T-cell (primary cell): ENCODE results near the gene TPP1. TPM values are rescaled to one million over a fixed set of nuclear protein-coding genes. Genes with fewer than 3 reads are reported as not detected.
A peak's percentile ranks its signal among the peaks of the same experiment; 100 is the strongest.

ENCODE experiments used
- ATAC-seq, 4 experiments: fragments of 200-7000 bp in 3 of 4; fragments of 150-1000 bp in 1 of 4; cut with Tn5 transposase; replicated peaks in 1 of 4; 1 replicate in 3 of 4; 2 replicates in 1 of 4; pipeline ENCODE4 v1.10.0; 2021; ENCODE audit warnings: moderate library complexity in 3 of 4, mild to moderate bottlenecking in 2 of 4, moderate number of reproducible peaks in 1 of 4
- CTCF ChIA-PET, 2 donors: fragments of 300-600 bp; sonication (Branson Sonifier 250); formaldehyde crosslinking; loops; one replicate each; lab custom pipeline; 2022; ENCODE audit warnings: antibody characterized with exemption in 2 of 2; lab: Charles Lee
- POLR2A ChIA-PET, 2 donors: fragments of 300-600 bp; sonication (Branson Sonifier 250); formaldehyde crosslinking; loops; one replicate each; lab custom pipeline; 2022; ENCODE audit warnings: antibody characterized with exemption in 2 of 2; lab: Charles Lee
- DNase-seq, 35 experiments: peaks; one replicate each; pipeline versions ENCODE4 v3.0.0 to v3.0.0-alpha.2; 2013 to 2023
- H3K27ac ChIP-seq: one replicate; pipeline ENCODE4 v1.5.1; 2013; ENCODE audit warnings: low read length
- H3K27me3 ChIP-seq, 2 experiments: replicated peaks in 1 of 2; 1 replicate in 1 of 2; 2 replicates in 1 of 2; pipeline versions ENCODE4 v1.6.1 to v1.7.0; 2013; ENCODE audit warnings: low read length in 1 of 2, mixed read lengths in 1 of 2; ENCODE audit not compliant: control insufficient read depth in 2 of 2, insufficient read depth in 2 of 2; ENCODE audit errors: extremely low read depth in 1 of 2
- H3K36me3 ChIP-seq, 2 donors: 1 replicate in 1 of 2; 2 replicates in 1 of 2; pipeline versions ENCODE4 v1.6.1 to v1.7.0; 2013; ENCODE audit warnings: low read length in 1 of 2; ENCODE audit not compliant: control insufficient read depth in 2 of 2, insufficient read depth in 1 of 2; ENCODE audit errors: extremely low read depth in 1 of 2
- H3K4me1 ChIP-seq, 2 experiments: 1 replicate in 1 of 2; 2 replicates in 1 of 2; pipeline versions ENCODE4 v1.6.1 to v1.7.0; 2013; ENCODE audit warnings: low read length in 2 of 2, mixed read lengths in 1 of 2; ENCODE audit not compliant: insufficient read depth in 2 of 2, control insufficient read depth in 1 of 2; ENCODE audit errors: extremely low read depth in 1 of 2
- H3K4me3 ChIP-seq, 2 donors: 1 replicate in 1 of 2; 2 replicates in 1 of 2; pipeline versions ENCODE4 v1.5.1 to v1.7.0; 2013; ENCODE audit warnings: mild to moderate bottlenecking in 2 of 2, low read length in 1 of 2, moderate library complexity in 1 of 2; ENCODE audit not compliant: control insufficient read depth in 1 of 2; ENCODE audit errors: extremely low read depth in 1 of 2
- H3K9me3 ChIP-seq: 2 replicates; pipeline ENCODE4 v1.7.0; 2013
- H3K27ac Mint-ChIP-seq, 2 donors: one replicate each; pipeline ENCODE4 v1.8.0; 2020 to 2021; ENCODE audit warnings: mild to moderate bottlenecking in 2 of 2, mixed read lengths in 2 of 2
- H3K27me3 Mint-ChIP-seq, 2 donors: one replicate each; pipeline ENCODE4 v1.8.0; 2021 to 2022; ENCODE audit warnings: mixed read lengths in 2 of 2
- H3K36me3 Mint-ChIP-seq: one replicate; pipeline ENCODE4 v1.8.0; 2021; ENCODE audit warnings: mixed read lengths
- H3K4me1 Mint-ChIP-seq, 3 donors: one replicate each; pipeline ENCODE4 v1.8.0; 2020 to 2022; ENCODE audit warnings: mixed read lengths in 3 of 3, mild to moderate bottlenecking in 1 of 3
- H3K4me3 Mint-ChIP-seq, 3 donors: one replicate each; pipeline ENCODE4 v1.8.0; 2020 to 2022; ENCODE audit warnings: mild to moderate bottlenecking in 3 of 3, mixed read lengths in 3 of 3, moderate library complexity in 3 of 3
- H3K9me3 Mint-ChIP-seq, 3 donors: one replicate each; pipeline ENCODE4 v1.8.0; 2020 to 2022; ENCODE audit warnings: mixed read lengths in 3 of 3
- WGBS: methylation state at CpG from one replicate; pipeline ENCODE4 v1.1.5; 2013; ENCODE audit warnings: missing lambda C conversion rate; ENCODE audit not compliant: insufficient coverage; 5-methylcytosine and 5-hydroxymethylcytosine counted together
- total RNA-seq, 35 experiments: library from RNA in 6 of 35; stranded (reverse) in 6 of 35; fragments of 120-200 nt in 1 of 35; gene quantifications; one replicate each; pipeline versions ENCODE4 v1.2.1 to v1.2.4 and lab custom pipeline; 2013 to 2026

TPP1 gene
- total RNA-seq, 5 donors from 2014 or later (not counting 1 experiment from before 2014, with no cell fraction given), result 67.4 to 168 (median 132) TPM

DNA sequence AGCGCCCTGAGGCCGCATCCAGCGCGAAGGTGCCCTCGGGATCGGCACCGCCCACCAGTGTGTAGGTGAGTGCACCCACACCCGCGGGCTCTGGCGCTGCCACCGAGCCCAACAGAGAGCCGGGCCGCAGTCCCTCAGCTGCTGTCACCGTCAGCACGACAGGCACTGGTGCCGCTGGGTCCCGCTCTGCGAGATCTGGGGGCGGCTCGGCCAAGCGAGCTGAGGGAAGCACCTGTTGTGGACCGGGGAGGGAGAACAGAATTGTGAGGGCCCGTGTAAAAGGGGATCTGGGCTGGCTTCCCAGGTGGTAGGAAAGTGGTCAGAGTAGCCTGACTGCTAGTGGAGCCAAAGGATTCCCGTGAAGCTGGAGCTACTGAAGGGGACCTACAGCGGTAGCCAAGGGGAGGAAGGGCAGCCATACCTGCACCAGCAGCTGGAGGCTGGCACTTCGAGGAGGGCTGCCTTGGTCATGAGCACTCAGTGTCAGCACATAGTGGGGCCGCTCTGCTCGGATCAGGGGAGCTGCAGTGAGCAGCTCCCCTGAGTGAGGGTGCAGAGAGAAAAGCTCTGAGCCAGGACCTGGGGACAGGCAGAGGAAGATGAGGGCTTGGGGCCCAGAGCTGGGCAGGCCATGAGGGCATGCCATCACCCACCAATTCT is 11.5 kb upstream of the TPP1 start:
- Mint-ChIP-seq H3K27me3 (no peaks in the 10 kb centered on the region), H3K4me1 (peaks cover 21 to 24% (median 21%) of the 10 kb centered on the region in 3 donors), H3K27ac (no peak overlapping the region), H3K4me3 (no peak overlapping the region), H3K9me3 (no peaks in the 10 kb centered on the region), H3K36me3 (peaks cover 6% of the 10 kb centered on the region)
- ATAC-seq, result no peak
- H3K27ac ChIP-seq, result no peak overlapping the region
- H3K9me3 ChIP-seq, result no peaks in the 10 kb centered on the region
- H3K27me3 ChIP-seq, result no peaks in the 10 kb centered on the region
- ChIA-PET CTCF (interaction anchor here in 1 of 2 donors (0.9 kb wide), 1 partner anchor 189 kb away, joined by 3 read pairs; no protein-coding TSS in a partner anchor), POLR2A (no interaction called here)
- 97% methylated on average over 27 of the region's 28 CpGs for WGBS
- H3K4me3 ChIP-seq, result no peak overlapping the region
- no peak for DNase-seq
- peaks cover 3 to 9% of the 10 kb centered on the region in 2 donors for H3K36me3 ChIP-seq
- peaks cover 0 to 10% of the 10 kb centered on the region in 2 experiments for H3K4me1 ChIP-seq

DNA sequence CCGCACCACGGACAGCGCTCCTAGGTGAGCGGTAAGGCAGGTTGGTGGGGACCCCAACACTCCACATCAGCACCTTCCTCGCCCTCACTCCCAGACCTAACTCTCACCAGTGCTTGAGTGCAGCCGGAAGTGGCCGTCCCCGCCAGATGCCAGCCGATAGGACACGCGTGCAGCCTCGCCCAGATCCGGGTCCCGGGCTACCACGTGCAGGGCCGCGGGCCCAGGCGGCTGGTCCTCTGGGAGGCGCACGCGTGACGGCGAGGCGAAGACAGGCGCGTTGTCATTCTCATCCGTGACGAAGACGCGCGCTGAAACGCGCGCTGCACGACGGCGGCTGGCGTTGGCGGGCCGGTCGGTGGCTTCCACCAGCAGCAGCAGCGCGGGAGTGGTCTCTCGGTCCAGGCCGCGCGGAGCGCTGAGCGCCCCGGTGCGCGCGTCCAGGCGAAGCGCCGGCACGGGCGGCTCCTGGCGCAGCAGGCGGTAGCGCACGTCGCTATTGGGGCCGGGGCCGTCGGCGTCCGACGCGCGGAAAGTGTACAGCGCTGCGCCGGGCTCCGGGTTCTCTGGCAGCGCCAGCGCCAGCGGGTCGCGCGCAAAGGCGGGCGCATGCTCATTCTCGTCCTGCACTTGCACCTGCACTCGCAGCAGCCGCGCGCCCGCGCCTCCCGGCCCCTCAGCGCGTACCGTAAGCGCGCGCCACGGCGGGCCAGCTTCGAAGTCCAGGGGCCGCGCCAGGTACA is 10.8 kb upstream of the TPP1 start:
- Histone ChIP-seq H3K9me3 (no peaks in the 10 kb centered on the region), H3K4me1 (peaks cover 0 to 10% of the 10 kb centered on the region in 2 experiments), H3K36me3 (peaks cover 8 to 9% of the 10 kb centered on the region in 2 donors), H3K4me3 (no peak overlapping the region), H3K27ac (no peak overlapping the region), H3K27me3 (no peaks in the 10 kb centered on the region)
- WGBS, result 98% methylated on average over 99 of the region's 102 CpGs
- Mint-ChIP-seq H3K4me3 (no peak overlapping the region), H3K27ac (no peak overlapping the region), H3K36me3 (peaks cover 6% of the 10 kb centered on the region), H3K4me1 (peaks cover 21 to 24% (median 21%) of the 10 kb centered on the region in 3 donors), H3K9me3 (no peaks in the 10 kb centered on the region), H3K27me3 (no peaks in the 10 kb centered on the region)
- ChIA-PET CTCF (no interaction called here), POLR2A (no interaction called here)
- no peak for DNase-seq
- no peak for ATAC-seq

DNA sequence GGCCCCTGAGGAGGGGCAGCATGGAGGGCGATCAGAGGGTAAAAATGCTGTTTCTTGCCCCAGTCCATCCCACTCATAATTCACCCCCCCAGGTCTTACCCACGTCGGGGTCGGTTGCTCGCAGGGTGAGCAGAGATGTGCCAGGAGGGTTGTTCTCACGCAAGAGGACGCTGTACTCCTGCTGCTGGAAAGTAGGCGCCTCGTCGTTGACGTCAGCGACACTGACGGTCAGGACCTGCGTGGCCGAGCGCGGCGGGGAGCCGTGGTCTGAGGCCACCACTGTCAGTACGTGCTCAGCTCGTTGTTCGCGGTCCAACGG is 10.3 kb upstream of the TPP1 start:
- peaks cover 21 to 24% (median 21%) of the 10 kb centered on the region in 3 donors for H3K4me1 Mint-ChIP-seq
- no peaks in the 10 kb centered on the region for H3K9me3 Mint-ChIP-seq
- H3K27me3 Mint-ChIP-seq, result no peaks in the 10 kb centered on the region
- ATAC-seq (no peak), DNase-seq (no peak)
- H3K4me3 Mint-ChIP-seq, result no peak overlapping the region
- Histone ChIP-seq H3K4me1 (peaks cover 0 to 10% of the 10 kb centered on the region in 2 experiments), H3K9me3 (no peaks in the 10 kb centered on the region), H3K27me3 (no peaks in the 10 kb centered on the region), H3K36me3 (peaks cover 8 to 9% of the 10 kb centered on the region in 2 donors), H3K27ac (no peak overlapping the region), H3K4me3 (no peak overlapping the region)
- H3K27ac Mint-ChIP-seq, result no peak overlapping the region
- CTCF ChIA-PET, result no interaction called here
- 94% methylated on average over 21 of the region's 24 CpGs for WGBS
- POLR2A ChIA-PET, result no interaction called here
- H3K36me3 Mint-ChIP-seq, result peaks cover 7% of the 10 kb centered on the region

DNA sequence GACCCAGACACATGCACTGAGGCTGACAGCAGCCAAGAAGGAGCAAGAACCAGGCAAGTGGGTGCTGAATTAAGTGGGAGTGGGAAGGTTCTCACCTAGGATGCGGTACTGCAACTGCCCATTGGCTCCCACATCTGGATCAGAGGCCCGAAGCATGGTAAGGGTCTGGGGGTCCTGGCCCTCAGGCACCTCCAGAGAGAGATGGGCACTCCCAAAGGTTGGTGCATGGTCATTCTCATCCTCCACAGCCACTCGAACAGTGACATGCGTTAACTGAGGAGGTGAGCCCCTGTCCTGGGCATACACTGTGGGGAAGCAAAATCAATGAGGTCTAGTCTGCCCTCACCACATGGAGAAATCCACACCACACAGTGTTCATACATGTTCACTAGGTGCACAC is 9.3 kb upstream of the TPP1 start:
- Mint-ChIP-seq H3K4me3 (no peak overlapping the region), H3K27ac (peak overlapping the region in 1 of 2 donors; percentile 79), H3K4me1 (peaks cover 21 to 24% (median 21%) of the 10 kb centered on the region in 3 donors), H3K36me3 (peaks cover 12% of the 10 kb centered on the region), H3K9me3 (no peaks in the 10 kb centered on the region), H3K27me3 (no peaks in the 10 kb centered on the region)
- no peak overlapping the region for H3K27ac ChIP-seq
- ChIA-PET POLR2A (no interaction called here), CTCF (no interaction called here)
- H3K9me3 ChIP-seq, result no peaks in the 10 kb centered on the region
- DNase-seq (no peak), ATAC-seq (no peak)
- H3K4me1 ChIP-seq, result peaks cover 0 to 10% of the 10 kb centered on the region in 2 experiments
- H3K4me3 ChIP-seq, result no peak overlapping the region
- peaks cover 8 to 9% of the 10 kb centered on the region in 2 donors for H3K36me3 ChIP-seq
- no peaks in the 10 kb centered on the region for H3K27me3 ChIP-seq
- WGBS, result 100% methylated on average over 1 of the region's 4 CpGs

DNA sequence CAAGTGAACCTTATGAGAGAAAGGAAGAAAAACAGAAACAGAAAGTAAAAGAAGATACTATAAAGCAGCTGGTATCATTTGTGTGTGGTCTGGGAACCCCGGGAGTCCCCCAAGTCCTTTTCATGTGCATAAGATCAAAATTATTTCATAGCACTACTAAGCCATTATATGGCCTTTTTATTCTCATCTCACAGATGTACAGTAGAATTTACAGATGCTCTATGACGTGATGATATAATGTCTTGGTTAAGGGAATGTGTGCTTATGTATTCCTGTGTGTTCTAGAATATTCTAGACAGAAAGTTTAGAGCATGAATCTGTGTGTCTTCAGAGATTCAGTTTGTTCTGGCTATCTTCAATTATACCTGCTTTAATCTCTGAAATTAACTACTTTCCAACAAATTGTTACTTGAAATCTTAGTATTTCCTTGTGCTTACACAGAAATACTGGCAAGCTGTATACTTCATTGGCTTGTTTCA is 8.6 kb upstream of the TPP1 start:
- no peak overlapping the region for H3K4me3 ChIP-seq
- ATAC-seq (peak in 3 of 4 experiments; percentile 43 to 92 (median 56)), DNase-seq (peak in 14 of 35 experiments; percentile 13 to 56 (median 32))
- H3K9me3 ChIP-seq, result no peaks in the 10 kb centered on the region
- H3K4me1 ChIP-seq, result peaks cover 0 to 10% of the 10 kb centered on the region in 2 experiments
- peak overlapping the region; percentile 44 for H3K27ac ChIP-seq
- Mint-ChIP-seq H3K36me3 (peaks cover 12% of the 10 kb centered on the region), H3K9me3 (no peaks in the 10 kb centered on the region), H3K4me1 (peaks cover 21 to 24% (median 21%) of the 10 kb centered on the region in 3 donors), H3K27me3 (no peaks in the 10 kb centered on the region), H3K27ac (peak overlapping the region; percentile 79 to 82), H3K4me3 (peak overlapping the region; percentile 31 to 62 (median 32))
- ChIA-PET CTCF (interaction anchor here in 1 of 2 donors (1.1 to 1.4 kb wide), 2 partner anchors 9 to 15 kb away, joined by 3 to 4 read pairs; partner anchors contain the start of gene TAF10), POLR2A (no interaction called here)
- H3K36me3 ChIP-seq, result peaks cover 11 to 12% of the 10 kb centered on the region in 2 donors
- H3K27me3 ChIP-seq, result no peaks in the 10 kb centered on the region
- no CpG with 5 or more reads among the region's 2 CpGs for WGBS

DNA sequence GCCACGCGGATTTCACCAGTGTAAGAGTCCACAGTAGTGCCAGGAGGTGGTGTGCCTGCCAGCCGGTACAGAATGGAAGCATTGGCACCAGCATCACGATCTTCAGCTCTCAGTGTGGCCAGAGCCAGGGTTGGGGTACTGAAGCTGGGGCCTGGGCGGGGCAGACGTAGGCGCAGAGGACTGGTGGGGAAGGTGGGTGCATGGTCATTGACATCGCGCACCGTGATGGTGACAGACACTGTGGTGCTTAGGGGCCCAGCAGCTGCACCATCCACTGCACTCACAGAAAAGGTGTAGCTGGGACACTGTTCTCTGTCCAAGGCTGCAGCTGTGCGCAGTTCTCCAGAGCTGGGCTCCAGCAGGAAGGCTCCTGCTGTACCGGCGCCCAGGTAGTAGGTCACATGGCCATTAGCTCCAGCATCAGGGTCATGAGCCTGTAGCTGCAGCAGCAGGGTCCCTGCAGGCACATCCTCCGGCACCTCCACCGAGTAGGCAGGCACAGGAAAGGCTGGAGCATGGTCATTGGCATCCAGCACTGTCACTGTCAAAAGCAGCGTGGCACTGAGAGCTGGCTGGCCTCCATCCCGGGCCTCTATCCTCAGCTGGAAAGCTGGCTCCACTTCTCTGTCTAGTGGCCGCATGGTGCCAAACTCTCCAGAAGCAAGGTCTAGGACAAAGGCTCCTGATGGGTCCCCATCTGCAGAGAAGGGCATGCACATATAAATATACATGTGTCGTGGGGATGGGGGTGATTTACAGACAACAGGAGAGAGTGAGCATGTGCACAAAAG is 7.9 kb upstream of the TPP1 start:
- ChIA-PET POLR2A (no interaction called here), CTCF (interaction anchor here in 1 of 2 donors (1.1 to 1.4 kb wide), 2 partner anchors 9 to 15 kb away, joined by 3 to 4 read pairs; partner anchors contain the start of gene TAF10)
- WGBS, result 87% methylated on average over 18 of the region's 19 CpGs
- peaks cover 11 to 12% of the 10 kb centered on the region in 2 donors for H3K36me3 ChIP-seq
- H3K27ac Mint-ChIP-seq, result peak overlapping the region; percentile 79 to 82
- peak overlapping the region; percentile 31 to 62 (median 32) for H3K4me3 Mint-ChIP-seq
- ATAC-seq (peak in 1 of 4 experiments; percentile 19), DNase-seq (no peak)
- H3K9me3 ChIP-seq, result no peaks in the 10 kb centered on the region
- H3K9me3 Mint-ChIP-seq, result no peaks in the 10 kb centered on the region
- peak overlapping the region; percentile 44 for H3K27ac ChIP-seq
- H3K4me1 Mint-ChIP-seq, result peaks cover 21 to 24% (median 21%) of the 10 kb centered on the region in 3 donors
- H3K36me3 Mint-ChIP-seq, result peaks cover 12% of the 10 kb centered on the region
- H3K4me3 ChIP-seq, result no peak overlapping the region
- H3K27me3 ChIP-seq, result no peaks in the 10 kb centered on the region
- H3K4me1 ChIP-seq, result peaks cover 0 to 10% of the 10 kb centered on the region in 2 experiments
- no peaks in the 10 kb centered on the region for H3K27me3 Mint-ChIP-seq
